Stimulated activated CD8-positive, alpha-beta memory T cell treated with anti-CD3 and anti-CD28 coated beads, Interleukin-15, amount 100 ng/mL, for 4 hours (primary cell): Measurements from ENCODE around the gene CA14.
"Not testable (repeated sequence)": the region's sequence is repeated elsewhere in the genome, so short reads cannot be mapped to it uniquely, and the experiment has no call there.

Experiments
- DNase-seq, 2 donors: peaks; one replicate each; pipeline ENCODE4 v3.0.0-alpha.2; 2020; ENCODE audit warnings: low read depth in 2 of 2

Gene CA14

GRCh38 chr1:150235852-150236613 is 21.5 kb upstream of the CA14 start, which contains the start of gene ANP32E:
TSS of gene ANP32E (minus strand) at chr1:150236112. CDS start at chr1:150235786, 326 bp downstream.
- DNase-seq: peak; percentile 81 to 90

- DNase-seq: no peak
These were observed 20.9 kb upstream of the CA14 start for GRCh38 chr1:150236614-150237100.

GRCh38 chr1:150237176-150237575 is 20.4 kb upstream of the CA14 start:
- not testable (repeated sequence) for DNase-seq

- DNase-seq: no peak
These were observed 19.8 kb upstream of the CA14 start for GRCh38 chr1:150237746-150238145.

- no peak for DNase-seq
These were observed 14.6 kb upstream of the CA14 start for GRCh38 chr1:150243003-150243402.

- DNase-seq: no peak
These were observed 7.6 kb upstream of the CA14 start for GRCh38 chr1:150249936-150250335.

GRCh38 chr1:150256198-150256553 is 1.4 kb upstream of the CA14 start:
- DNase-seq: no peak

- no peak for DNase-seq
These were observed 826 bp upstream of the CA14 start for GRCh38 chr1:150256554-150257341.

GRCh38 chr1:150259217-150259616 is 1.6 kb downstream of the CA14 start:
- DNase-seq: no peak

- DNase-seq: no peak
These were observed 2.4 kb downstream of the CA14 start for GRCh38 chr1:150259758-150260669.

- no peak for DNase-seq
These were observed 3.8 kb downstream of the CA14 start for GRCh38 chr1:150261367-150261766.

GRCh38 chr1:150262388-150263320 is 5.1 kb downstream of the CA14 start:
- DNase-seq: no peak

GRCh38 chr1:150263549-150263948 is 6.0 kb downstream of the CA14 start:
- no peak for DNase-seq

- no peak for DNase-seq
These were observed 10.3 kb downstream of the CA14 start for GRCh38 chr1:150267896-150268295.

GRCh38 chr1:150268340-150268704 is 10.7 kb downstream of the CA14 start:
- DNase-seq: no peak

GRCh38 chr1:150268705-150269403 is 11.3 kb downstream of the CA14 start, which contains the start of gene APH1A:
TSS of gene APH1A (minus strand) at chr1:150269016. CDS start at chr1:150268810, 206 bp downstream.
- peak; percentile 81 to 91 for DNase-seq

- DNase-seq: no peak
These were observed 11.9 kb downstream of the CA14 start for GRCh38 chr1:150269451-150269850.

- no peak for DNase-seq
These were observed 13.9 kb downstream of the CA14 start for GRCh38 chr1:150271291-150271959.

GRCh38 chr1:150273311-150273710 is 15.7 kb downstream of the CA14 start:
- no peak for DNase-seq
